ENCODE measurements around the gene WDR44.
"Not testable (repeated sequence)": the region's sequence is repeated elsewhere in the genome, so short reads cannot be mapped to it uniquely, and the experiment has no call there.

WDR44 gene, protein sequence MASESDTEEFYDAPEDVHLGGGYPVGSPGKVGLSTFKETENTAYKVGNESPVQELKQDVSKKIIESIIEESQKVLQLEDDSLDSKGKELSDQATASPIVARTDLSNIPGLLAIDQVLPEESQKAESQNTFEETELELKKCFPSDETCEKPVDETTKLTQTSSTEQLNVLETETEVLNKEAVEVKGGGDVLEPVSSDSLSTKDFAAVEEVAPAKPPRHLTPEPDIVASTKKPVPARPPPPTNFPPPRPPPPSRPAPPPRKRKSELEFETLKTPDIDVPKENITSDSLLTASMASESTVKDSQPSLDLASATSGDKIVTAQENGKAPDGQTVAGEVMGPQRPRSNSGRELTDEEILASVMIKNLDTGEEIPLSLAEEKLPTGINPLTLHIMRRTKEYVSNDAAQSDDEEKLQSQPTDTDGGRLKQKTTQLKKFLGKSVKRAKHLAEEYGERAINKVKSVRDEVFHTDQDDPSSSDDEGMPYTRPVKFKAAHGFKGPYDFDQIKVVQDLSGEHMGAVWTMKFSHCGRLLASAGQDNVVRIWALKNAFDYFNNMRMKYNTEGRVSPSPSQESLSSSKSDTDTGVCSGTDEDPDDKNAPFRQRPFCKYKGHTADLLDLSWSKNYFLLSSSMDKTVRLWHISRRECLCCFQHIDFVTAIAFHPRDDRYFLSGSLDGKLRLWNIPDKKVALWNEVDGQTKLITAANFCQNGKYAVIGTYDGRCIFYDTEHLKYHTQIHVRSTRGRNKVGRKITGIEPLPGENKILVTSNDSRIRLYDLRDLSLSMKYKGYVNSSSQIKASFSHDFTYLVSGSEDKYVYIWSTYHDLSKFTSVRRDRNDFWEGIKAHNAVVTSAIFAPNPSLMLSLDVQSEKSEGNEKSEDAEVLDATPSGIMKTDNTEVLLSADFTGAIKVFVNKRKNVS

DNA sequence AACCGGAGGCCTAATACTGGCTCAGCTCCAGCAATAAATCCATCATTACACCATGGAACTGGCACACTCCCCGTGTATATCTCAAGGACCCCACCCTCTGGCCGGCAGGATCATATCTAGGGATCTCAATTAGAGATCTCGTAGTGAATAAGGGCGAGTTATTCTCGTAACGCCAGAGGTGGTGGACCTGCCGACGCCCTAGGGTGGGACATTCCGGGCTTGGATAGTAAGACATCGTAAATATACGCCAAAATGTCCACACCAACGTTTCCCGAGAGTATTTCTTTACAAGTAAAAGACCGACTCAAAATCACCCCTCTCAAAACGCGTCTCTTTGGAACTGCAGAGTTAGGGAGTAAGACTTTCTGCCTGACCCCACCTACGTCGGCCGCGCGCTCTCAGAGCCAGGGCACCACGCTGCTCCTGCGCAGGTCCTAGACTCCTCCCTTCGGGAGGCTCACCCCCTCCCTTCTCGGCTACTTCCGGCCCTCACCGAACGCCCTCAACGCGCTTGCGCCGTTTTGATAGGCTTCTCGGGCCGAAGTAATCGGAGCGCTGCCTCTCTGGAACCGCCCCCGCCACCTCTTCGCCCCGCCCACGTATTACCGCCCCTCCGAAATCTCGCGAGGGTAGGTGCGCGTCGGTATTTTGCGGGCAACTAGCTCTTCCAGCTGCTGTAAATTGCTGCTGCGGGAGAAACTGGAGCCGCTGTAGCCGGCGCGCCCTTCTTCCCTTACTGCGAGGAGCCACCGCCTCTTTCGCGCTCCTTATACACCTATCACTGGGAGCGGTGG is at the start of gene WDR44:
TSS of gene WDR44 (plus strand) at position 643 of the 794 bp plus-strand sequence. CDS start 398 bp downstream, outside the sequence.
- DNase-seq (ENCODE audit: low read depth in 2 of 2), result peak; percentile 84 to 89

DNA sequence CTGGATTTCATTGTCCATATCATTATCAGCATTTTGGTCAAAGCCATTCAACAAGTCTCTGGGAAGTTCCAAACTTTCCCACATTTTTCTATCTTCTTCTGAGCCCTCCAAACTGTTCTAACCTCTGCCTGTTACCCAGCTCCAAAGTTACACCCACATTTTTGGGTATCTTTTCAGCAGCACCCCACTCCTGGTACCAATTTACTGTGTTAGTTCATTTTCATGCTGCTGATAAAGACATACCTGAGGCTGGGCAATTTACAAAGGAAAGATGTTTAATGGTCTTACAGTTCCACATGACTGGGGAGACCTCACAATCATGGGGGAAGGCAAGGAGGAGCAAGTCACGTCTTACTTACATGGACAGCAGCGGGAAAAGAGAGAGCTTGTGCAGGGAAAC is 40.1 kb upstream of the WDR44 start:
- DNase-seq (ENCODE audit: low read depth in 2 of 2), result not testable (repeated sequence)

DNA sequence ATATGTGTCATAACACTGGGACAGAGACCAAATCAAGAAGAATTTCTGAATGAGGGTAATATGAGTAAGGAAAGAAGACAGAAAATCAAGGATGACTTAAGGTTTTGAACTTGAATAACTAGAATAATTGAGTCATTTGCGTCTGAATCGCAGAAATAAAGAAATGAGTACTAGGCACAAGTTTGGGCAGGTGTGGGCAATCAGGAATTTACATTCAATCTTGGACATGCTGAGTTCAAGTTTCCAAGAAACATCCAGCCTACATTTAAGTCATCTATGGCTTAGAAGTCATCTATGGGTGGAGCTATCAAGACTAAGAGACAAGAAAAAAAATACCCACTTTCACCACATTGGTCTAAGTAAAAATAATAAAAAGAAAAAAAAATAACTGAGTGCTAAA is 30.4 kb upstream of the WDR44 start:
- DNase-seq (ENCODE audit: low read depth in 2 of 2), result no peak

DNA sequence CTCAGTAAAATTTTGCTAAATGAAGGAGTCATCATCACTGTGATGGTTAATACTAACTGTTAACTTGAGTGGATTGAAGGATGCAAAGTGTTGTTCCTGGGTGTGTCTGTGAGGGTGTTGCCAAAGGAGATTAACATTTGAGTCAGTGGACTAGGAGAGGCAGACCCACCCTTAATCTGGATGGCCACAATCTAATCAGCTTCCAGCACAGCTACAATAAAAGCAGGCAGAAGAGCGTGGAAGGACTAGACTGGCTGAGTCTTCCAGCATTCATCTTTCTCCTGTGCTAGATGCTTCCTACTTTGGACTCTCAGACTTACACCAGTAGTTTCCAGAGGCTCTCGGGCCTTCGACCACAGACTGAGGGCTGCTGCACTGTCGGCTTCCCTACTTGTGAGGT is 21.3 kb upstream of the WDR44 start:
- DNase-seq (ENCODE audit: low read depth in 2 of 2), result no peak

DNA sequence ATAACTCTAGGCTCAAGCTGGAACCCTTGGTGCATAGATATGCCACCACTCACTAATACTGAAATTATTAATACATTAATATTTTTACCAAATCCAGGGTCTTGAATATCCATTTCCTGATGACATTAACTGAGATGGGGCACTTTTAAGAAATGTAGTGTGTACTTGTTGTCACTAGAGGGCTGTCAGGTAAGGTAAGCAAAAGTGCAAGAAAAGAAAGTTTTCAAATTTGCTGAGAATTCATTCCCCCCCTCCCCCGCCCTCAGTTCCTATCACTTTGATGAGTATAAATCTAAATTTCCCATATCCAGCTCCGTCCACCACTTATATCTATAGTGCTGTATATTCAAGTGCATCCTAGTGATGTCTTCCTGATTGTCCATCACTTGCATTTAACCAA is 20.5 kb upstream of the WDR44 start:
- no peak for DNase-seq (ENCODE audit: low read depth in 2 of 2)

DNA sequence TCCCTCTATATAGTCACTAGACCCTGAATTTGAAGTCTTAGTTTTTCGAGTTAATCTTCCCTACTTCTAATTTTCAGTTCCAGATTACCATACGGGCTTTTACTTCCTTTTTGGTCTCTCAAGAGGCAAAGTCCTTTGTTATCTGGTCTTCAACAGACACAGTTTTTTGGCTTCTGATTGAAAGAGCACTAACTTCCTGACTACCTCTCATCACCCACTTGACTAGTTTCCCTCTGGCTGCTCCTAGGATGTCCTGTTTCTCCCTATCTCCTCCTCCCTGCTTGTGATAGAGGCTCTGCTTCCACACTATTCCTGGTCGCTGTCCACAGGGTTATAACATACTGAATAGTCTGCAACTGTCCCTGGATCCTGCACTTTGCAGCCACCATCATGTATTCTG is 16.7 kb upstream of the WDR44 start:
- DNase-seq (ENCODE audit: low read depth in 2 of 2), result no peak

DNA sequence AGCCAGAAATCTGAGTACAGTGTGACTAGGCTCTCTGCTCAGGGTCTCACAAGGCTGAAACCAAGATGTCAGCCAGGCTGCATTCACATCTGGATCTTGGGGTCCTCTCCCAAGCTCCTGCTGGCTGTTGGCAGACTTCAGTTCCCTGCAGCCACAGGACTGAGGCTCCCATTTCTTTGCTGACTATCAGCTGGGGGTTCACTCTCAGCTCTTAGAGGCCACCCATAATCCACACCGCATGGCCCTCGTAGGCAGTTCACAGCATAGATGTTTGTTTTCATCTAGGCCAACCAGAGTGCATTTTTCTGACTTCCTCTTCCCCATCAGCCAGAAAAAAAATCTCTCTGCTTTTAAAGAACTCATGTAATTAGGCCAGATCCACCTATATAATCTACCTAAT is 8.2 kb upstream of the WDR44 start:
- no peak for DNase-seq (ENCODE audit: low read depth in 2 of 2)

DNA sequence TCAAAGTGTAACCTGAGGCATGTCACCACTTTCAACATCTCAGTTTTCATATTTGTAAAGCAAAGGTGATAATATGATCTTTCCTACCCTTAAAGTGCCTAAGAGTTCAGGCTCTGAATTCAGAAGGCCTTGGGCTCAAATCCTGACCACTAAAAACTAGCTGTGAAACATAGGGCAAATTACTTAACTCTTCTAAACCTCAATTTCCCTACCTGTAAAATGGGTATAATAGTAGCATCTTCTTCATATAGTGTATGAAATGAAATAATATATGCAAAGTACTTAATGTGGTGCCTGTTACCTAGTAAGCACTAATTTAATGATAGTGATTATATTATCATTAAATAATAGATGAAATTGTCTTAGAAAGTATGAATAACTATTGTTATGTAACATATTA is 7.0 kb upstream of the WDR44 start:
- no peak for DNase-seq (ENCODE audit: low read depth in 2 of 2)

DNA sequence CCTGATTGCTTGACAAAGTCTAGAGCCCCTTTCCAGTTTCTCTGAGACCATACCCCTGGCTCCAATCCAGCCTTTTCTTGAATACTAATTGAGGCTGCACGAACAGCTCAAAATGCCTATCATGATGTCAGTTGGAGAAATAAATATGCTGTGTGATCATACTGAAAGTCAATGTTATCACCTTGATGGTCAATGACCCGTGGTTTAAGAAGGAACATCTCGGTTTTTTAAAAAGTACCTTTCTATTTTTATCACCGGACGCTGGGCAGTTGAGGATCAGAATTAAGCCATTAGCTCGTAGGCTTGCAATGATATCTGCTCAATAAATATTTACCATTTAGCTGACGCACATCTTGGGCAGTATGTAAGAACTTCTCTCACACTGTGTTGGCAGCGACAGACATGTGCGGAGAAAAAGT is 852 bp upstream of the WDR44 start:
- DNase-seq (ENCODE audit: low read depth in 2 of 2), result no peak

DNA sequence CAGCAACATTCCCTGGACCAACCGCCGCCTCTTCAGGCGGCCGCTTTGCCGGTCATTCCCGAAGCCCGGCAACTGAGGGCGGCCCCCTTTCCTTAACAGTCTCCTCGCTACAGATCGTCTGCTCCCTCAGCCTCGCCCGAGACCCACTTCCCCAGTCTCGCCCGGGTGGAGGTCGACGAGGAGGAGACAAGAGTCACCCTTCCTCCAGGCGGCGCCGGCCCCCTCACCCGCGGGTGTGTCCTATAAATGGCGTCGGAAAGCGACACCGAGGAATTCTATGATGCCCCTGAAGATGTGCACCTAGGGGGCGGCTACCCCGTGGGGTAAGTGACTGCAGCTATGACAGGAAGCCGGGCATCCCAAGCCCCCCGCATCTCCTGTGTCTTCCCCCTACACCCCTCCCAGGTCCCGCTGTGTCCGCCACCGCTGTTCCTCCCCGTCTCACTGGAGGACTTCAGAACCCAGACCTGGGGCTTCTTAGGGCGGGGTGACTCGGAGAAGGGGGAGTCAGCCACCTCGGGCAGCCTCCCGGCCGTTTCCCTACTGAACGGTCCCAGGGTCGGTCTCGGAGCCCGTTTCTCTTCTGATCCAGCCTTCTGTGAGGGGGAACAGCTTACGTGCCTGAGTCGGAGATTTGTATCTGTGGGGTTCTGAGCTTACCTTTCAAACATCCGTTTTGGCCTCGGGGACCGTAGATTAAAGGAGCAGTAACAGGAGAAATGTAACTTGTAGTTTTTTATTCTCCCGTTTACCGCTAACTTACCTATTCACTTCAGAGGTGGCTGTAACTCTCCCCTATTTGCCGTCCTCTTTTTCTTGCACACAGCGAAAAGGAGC is 570 bp downstream of the WDR44 start:
- DNase-seq (ENCODE audit: low read depth in 2 of 2), result peak; percentile 16 to 27

DNA sequence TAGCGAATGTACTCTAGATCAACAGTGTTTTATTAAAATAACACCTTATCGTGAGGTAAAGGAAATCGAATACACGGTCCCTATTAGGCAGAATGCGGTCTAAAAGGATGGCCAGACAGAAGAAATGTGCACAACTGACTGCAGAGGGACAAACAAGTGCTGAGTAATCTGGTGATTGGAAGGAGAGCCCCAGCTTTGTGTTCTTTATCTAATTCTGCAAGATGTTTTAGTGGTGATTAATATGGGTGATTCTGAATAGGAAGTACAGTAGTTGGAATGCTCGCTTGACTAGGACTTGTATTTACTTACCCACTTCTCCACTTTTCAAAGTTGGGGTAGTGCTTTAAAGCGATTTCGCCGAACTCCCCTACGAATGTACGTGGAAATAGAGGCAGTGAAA is 1.2 kb downstream of the WDR44 start:
- DNase-seq (ENCODE audit: low read depth in 2 of 2), result no peak

DNA sequence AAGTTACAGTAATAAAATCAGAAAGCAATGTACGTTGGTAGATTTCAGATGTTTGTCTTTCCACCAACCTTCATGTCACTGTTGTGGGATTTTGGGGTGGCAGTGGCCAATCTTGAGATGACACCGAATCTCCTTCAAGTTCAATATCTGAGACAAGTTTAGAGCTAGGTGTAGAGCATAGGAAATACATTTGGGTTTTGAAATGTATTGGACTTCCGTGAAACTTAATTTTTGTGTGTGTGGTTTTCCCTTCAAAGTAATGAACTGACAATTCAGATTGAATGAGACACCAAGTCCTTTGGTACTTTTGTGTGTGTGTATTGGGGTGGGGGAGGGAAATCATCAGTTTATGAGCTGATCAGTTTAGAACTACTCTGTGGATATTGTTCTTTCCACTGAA is 1.8 kb downstream of the WDR44 start:
- DNase-seq (ENCODE audit: low read depth in 2 of 2), result no peak

DNA sequence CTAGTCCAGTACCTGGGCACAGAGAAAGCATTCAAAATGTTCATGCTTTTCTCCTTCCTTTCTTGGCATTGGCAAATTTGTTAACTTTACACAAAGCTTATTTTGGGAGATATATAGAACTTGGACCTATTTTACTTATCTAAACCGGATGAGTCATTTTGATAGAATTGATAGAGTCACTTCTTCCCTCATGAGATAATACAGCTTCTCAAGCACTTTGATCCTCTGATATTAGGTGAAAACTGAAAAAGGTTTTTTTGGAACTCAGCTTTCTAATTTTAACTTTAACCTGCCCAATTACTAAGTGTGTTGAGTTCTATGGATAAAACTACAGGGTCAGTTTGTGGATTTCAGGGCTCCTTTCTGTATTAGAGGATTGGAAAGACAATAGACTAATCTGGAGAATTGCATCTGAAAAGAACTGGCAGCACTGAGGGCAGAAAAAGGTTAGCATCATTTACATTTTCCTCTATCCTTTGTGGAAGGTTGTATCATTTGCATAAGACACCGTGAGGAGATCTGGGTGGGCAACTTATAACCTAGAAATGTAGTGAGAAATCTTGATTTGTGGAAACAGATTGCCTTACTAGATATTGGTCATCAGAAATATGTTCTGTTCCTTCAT is 2.4 kb downstream of the WDR44 start:
- DNase-seq (ENCODE audit: low read depth in 2 of 2), result no peak

DNA sequence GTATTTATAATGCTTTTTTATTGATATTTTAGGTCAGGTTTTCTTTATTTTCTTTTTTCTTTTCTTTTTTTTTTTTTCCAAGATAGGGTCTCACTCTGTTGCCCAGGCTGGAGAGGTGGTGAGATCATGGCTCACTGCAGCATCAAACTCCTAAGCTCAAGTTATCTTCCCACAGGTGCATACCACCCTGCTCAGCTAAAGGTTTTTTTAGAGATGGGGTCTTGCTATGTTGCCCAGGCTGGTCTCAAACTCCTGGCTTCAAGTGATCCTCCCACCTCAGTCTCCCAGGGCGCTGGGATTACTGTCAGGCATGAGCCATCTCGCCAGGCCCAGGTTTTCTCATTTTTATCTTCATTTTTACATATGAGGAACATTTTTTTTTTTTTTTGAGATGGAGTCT is 3.3 kb downstream of the WDR44 start:
- no peak for DNase-seq (ENCODE audit: low read depth in 2 of 2)

DNA sequence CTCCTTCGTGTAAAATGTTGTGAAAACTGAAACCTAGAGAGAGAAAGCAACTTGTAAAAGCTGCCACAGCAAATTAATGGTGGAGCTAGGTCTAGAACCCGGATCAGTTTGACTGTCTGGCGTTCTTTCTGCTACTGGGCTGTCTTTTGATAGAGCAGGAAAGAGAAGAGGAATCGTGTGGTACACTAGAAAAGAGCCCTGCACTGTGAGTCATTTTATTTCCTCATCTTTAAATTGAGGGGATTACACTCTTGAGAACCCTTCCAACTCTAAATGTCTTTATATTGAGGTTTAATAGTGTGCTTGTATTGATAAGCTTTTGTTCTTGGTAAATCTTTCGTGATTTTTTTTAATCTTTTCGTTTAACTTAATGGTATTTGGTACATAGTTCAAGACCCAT is 4.3 kb downstream of the WDR44 start:
- DNase-seq (ENCODE audit: low read depth in 2 of 2), result no peak

DNA sequence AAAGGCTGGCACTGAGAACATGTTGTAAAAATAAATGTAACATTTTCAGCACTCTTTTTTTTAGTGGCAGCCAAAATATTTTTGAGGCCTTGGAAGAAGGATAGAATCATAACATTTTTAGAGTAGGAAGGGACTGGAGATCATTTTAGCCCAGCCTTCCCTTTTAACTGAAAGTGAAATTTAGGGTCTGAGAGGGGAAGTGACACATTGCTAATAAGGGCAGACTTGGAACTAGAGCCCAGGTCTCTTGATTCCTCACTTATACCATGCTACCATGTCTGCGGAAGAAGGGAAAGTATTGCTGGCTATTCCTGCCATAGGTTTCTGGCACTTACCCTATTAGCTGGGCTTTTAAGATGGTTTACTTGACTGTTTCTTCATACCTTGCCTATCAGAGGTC is 4.8 kb downstream of the WDR44 start:
- DNase-seq (ENCODE audit: low read depth in 2 of 2), result no peak

DNA sequence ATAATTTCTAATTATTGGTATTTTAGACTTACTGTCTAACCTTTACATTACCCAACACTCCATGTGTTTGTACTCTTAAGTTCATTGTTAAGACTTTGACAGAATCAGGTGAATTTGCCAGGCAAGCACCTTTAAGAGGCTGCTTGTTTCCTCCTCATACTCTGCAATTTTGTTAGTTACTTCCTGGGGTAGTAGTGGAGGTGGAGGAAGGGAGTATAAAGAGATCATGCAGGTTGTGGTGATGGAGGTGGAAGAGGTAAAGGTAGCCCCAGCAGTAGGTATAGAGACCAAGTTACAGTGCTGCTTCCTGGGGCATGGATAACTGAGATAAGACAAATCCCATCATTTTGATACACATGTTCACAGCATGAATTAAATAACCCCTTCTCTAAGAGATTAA is 6.7 kb downstream of the WDR44 start:
- DNase-seq (ENCODE audit: low read depth in 2 of 2), result no peak

DNA sequence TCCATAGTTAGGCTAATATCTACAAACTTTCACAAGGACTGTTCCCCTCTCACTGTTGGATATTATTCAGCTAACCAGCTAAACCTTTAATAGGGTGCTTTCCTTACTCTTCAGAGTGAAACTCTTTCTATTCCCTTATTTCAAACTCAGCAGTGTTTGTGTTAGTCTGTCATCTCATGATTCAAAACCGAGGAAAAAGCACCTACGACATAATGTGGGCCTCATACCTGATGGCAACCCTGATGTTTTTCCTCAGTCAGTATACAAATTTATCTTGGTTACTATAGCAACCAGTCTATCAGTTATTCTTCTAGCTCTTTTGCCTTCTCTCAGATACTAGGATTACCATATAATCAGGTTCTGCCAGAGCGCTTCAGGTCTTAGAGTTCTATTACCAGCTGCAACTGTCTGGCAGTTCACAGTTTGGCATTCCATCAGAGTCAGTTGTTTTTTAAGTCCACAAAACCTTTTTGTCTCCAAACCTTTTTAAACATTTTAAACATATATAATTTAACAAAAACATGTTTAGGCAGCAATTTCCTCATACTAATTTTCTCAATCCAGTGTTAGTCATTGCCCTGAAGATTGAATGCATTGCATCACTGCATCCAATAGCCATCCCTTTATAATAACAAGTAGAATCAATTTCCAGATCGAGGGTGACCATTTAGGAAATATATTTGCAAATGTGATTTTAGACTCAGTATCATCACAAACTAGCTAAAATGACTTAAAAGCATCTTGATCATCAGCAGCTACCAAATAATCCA is 7.4 kb downstream of the WDR44 start:
- DNase-seq (ENCODE audit: low read depth in 2 of 2), result no peak

DNA sequence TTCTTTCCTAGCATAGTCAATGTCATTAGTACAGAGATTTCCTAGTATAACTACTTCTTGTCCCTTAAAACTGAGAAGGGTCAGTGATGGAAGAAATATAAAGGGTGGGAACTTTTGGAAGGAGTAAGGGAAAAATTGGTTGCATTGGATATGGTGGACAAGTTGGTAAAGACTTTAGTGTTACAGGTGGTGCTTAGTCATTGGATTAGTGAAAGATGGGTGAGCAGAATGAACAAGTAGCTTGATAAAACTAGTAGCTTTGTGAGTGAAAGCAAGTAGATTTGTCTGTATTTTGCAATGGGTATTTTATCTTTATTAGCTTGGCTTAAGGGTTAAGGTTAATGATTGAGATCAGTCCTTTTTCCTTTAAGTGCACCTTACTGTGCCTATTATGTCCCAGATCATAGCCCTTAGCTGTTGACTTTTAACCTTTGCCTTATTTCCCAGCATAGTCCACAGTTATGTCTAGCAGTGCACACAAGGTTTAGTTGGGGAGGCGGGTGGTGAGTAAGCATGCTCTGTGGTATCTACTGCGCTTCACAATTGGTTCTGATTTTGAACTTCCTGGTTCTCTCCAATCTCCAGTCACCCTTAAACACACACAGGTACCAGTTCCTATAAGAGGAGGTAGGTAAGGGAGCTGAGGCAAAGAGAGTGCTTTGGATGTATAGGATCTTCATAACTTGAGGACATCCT is 9.5 kb downstream of the WDR44 start:
- no peak for DNase-seq (ENCODE audit: low read depth in 2 of 2)
